ENCODE data around the gene S100Z.

Gene S100Z

GRCh38 chr5:76960004-76960625 lies 110.3 kb downstream of the S100Z start:
- peaks cover 68% of the 10 kb centered on the region for H3K27me3 ChIP-seq
- no peak for TF ChIP-seq CTCF (IDR thresholded peaks at IDR 0.05; ENCODE audit: low read depth, low read length)
- H3K4me3 ChIP-seq (ENCODE audit: low read depth, low read length) = no peak overlapping the region
- H3K9me3 ChIP-seq = no peaks in the 10 kb centered on the region
- H3K36me3 ChIP-seq = no peaks in the 10 kb centered on the region
- DNase-seq = no peak
- H3K4me1 ChIP-seq = no peaks in the 10 kb centered on the region

GRCh38 chr5:76964060-76964459 lies 114.2 kb downstream of the S100Z start:
- Histone ChIP-seq H3K4me3 (ENCODE audit: low read depth, low read length) (no peak overlapping the region), H3K4me1 (no peaks in the 10 kb centered on the region), H3K9me3 (no peaks in the 10 kb centered on the region), H3K36me3 (no peaks in the 10 kb centered on the region), H3K27me3 (peaks cover 79% of the 10 kb centered on the region)
- DNase-seq = no peak
- no peak for TF ChIP-seq CTCF (IDR thresholded peaks at IDR 0.05; ENCODE audit: low read depth, low read length)

Data from BE2C (cell line).